Measurements from ENCODE around the gene RTN1.

The RTN1 gene, protein sequence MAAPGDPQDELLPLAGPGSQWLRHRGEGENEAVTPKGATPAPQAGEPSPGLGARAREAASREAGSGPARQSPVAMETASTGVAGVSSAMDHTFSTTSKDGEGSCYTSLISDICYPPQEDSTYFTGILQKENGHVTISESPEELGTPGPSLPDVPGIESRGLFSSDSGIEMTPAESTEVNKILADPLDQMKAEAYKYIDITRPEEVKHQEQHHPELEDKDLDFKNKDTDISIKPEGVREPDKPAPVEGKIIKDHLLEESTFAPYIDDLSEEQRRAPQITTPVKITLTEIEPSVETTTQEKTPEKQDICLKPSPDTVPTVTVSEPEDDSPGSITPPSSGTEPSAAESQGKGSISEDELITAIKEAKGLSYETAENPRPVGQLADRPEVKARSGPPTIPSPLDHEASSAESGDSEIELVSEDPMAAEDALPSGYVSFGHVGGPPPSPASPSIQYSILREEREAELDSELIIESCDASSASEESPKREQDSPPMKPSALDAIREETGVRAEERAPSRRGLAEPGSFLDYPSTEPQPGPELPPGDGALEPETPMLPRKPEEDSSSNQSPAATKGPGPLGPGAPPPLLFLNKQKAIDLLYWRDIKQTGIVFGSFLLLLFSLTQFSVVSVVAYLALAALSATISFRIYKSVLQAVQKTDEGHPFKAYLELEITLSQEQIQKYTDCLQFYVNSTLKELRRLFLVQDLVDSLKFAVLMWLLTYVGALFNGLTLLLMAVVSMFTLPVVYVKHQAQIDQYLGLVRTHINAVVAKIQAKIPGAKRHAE

DNA sequence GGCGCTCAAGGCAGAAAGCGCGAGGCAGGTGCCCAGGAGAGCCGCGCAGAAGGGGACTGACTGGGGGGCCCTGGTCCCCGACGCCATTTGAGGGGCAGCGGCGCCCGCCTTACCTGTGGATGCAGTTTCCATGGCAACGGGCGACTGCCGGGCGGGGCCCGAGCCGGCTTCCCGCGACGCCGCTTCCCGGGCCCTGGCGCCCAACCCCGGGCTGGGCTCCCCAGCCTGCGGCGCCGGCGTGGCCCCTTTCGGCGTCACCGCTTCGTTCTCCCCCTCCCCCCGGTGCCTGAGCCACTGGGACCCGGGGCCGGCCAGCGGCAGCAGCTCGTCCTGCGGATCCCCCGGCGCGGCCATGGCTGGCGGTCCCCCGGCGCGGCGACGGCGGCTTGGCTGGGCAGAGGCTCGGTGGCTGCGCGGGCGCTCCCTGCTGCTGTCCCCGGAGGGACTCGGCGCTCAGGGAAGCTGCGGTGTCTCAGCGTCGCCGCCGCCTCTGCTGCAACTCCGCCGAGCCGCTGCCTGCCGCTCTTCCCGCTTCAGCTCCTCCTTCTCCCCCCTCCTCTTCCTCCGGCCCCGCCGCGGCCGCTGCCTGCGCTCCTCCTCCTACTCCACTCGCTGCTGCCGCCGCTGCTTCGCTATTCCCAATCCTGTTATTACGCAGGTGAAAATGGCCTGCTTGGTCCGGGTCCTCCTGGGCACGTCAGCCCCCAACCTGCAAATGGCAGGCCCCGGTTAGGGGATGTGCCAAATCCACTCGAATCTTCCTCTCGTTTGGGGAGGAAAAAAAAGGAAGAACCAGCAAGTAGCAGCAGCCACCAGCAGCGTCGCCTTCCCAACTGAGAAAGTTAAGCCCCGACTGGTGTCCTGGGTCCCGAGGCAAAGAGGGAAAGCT, at the start of gene RTN1:
RTN1 (minus strand) TSS at position 500 of the 889 bp plus-strand sequence; CDS start at position 354, 146 bp downstream.
- TF ChIP-seq, protein P1, sequence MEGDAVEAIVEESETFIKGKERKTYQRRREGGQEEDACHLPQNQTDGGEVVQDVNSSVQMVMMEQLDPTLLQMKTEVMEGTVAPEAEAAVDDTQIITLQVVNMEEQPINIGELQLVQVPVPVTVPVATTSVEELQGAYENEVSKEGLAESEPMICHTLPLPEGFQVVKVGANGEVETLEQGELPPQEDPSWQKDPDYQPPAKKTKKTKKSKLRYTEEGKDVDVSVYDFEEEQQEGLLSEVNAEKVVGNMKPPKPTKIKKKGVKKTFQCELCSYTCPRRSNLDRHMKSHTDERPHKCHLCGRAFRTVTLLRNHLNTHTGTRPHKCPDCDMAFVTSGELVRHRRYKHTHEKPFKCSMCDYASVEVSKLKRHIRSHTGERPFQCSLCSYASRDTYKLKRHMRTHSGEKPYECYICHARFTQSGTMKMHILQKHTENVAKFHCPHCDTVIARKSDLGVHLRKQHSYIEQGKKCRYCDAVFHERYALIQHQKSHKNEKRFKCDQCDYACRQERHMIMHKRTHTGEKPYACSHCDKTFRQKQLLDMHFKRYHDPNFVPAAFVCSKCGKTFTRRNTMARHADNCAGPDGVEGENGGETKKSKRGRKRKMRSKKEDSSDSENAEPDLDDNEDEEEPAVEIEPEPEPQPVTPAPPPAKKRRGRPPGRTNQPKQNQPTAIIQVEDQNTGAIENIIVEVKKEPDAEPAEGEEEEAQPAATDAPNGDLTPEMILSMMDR (IDR thresholded peaks at IDR 0.05) = no peak

DNA sequence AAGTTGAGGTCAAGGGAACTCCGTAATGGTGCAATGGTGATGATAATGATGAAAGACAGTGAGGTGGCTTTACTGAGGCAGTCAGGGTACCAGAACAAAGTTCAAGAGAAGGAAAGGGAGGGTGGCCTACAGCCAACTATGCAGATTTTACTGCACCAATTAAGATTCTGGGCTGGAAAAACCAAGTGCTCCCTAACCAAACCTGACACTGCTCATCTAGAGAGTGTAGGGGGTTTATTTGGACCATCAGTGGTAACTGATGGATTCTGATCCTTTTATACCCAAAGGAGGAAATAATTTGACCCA, 49.8 kb upstream of the RTN1 start:
- TF ChIP-seq, protein P1 (IDR thresholded peaks at IDR 0.05) = no peak

DNA sequence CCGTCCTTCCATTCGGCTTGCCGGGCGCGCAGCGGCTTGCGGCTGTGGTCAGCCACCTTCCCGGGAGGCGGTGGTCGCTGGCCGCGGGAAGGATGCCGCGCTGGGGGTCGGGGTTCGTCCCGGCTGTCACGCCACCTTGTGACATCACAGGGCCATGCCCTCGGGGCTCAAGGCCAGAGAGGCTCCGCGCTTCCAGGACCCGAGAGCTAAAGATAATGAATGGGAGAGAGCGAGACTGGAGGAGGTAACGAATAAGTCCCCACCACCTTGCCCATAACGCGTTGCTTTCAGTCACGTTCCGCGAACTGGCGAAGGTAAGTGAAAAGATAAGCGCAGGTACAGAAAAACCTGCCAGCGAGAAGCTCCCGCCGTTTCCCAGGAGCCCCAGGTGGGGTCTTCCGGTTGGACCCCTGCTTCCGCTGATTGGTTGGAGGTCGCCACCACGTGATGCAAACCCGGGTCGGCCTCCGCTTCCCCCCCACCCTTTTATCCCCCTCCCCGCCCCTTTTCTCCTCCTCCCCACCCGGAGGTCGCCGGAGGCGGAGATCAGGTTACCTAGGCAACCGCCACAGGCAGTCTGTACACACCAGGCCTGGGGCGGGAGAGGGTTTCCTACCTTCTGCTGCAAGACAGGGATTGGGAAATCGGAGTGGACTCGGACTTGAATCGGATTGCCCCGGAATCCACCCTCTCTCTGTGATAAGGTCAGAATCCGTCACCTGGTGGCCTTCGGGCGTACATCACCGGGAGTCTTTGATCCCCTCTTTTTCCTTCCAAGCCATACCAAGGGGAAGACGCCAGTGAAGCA, 49.2 kb upstream of the RTN1 start, which contains the start of gene LRRC9:
LRRC9 (plus strand) TSS at position 575 of the 808 bp plus-strand sequence.
- TF ChIP-seq, protein P1 (IDR thresholded peaks at IDR 0.05) = no peak

DNA sequence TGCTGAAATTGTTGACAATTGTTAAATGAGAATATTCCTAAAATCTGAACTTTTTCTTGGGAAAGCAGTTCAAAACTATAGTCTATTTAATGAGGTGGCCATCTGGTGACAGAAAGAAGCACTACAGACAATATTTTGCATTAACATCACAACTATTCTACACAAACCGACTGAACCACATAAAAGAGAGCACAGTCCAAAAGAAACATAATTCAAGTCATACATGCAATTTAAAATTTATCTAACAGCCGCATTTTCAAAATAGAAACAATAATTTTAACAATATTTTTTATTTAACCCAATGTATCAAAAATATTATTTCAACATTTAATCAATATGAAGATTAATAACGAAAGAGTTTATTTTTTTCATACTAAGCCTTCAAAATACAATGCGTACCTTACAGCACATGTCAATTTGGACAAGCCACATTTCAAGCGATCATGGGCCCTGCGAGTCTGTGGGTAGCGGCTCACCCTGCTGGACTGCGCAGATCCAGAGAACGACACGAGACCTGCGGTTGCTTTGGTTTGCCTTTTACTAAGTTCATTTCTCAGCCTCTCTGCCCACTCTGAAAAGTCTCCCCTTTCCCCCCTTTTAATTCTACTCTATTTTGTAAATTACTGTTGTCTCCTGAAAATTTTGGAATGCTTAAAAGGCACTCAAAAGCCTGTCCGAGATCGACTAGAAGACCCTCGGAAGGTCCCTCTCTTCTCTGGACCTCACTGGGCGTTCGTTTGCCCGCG, 48.4 kb upstream of the RTN1 start:
- TF ChIP-seq, protein P1 (IDR thresholded peaks at IDR 0.05) = peak; percentile 63

DNA sequence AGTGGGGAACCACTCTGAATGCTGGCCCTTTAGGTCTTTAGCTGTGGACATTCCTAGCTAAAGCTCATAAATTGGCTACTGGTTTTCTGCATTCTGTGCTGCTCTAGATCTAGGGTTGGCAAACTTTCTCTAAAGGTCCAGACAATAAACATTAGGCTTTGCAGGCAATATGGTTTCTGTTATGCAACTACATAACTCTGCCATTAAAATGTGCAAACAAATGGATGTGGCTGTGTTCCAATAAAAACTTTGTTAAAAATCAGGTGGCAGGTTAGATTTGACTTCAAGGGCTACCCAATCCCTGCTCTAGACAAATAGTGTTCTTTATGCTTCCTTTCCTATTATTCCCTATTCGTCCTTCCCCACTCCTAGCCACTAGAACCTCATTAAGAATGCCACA, 42.6 kb upstream of the RTN1 start:
- TF ChIP-seq, protein P1 (IDR thresholded peaks at IDR 0.05) = no peak

DNA sequence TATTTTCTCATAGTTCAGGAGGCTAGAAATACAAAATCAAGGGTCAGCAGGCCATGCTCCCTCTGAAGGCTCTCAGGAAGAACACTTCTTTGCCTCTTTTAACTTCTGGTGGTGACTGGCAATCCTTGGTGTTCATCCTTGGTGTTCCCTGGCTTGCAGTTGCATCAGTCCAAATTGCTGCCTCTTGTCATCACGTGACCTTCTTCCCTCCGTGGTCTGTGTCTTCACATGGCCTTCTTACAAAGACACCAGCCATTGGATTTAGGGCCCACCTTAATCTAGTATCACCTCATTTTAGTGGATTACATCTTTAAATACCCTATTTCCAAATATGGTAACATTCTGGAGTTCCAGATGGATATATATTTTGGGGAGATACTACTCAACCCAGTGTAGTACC, 41.9 kb upstream of the RTN1 start:
- TF ChIP-seq, protein P1 (IDR thresholded peaks at IDR 0.05) = no peak

Data from LNCAP (cell line).